ENCODE measurements around the gene DIAPH2.

DIAPH2 gene

DNA sequence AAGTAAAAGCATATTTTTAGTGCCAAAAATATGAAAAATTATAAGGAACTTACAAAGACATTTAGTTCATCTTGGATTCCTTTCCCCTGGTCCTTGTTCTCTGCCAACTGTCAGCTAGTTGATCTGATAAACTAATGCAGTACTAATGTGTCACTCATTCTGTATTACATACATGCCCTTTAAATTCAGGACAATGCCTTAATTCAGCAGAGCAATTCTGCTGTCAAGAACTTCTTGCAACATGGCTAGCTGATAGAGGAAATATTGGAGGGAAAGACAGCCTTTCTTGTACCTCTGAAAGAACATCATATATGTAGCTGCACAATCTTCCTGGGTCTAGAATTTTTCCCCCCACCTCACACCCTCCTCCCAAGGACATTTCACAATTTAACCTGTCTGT lies 679.2 kb downstream of the DIAPH2 start:
- Histone ChIP-seq H3K9me3 (ENCODE audit: control insufficient read depth in 5 of 5, low read length in 5 of 5) (no peaks in the 10 kb centered on the region), H3K9ac (ENCODE audit: low read length in 5 of 5) (no peak overlapping the region), H3K36me3 (ENCODE audit: control insufficient read depth in 5 of 5, insufficient read depth in 5 of 5, low read length in 5 of 5) (no peaks in the 10 kb centered on the region), H3K27ac (ENCODE audit: low read depth, low read length) (no peak overlapping the region), H3K4me3 (ENCODE audit: low read depth in 1 of 5, low read length in 5 of 5) (no peak overlapping the region), H3K27me3 (ENCODE audit: control insufficient read depth in 5 of 5, insufficient read depth in 4 of 5, low read length in 5 of 5) (no peaks in the 10 kb centered on the region), H3K4me1 (ENCODE audit: control insufficient read depth in 5 of 5, insufficient read depth in 5 of 5, low read length in 5 of 5) (no peaks in the 10 kb centered on the region)

- Histone ChIP-seq H3K9me3 (ENCODE audit: control insufficient read depth in 5 of 5, low read length in 5 of 5) (no peaks in the 10 kb centered on the region), H3K4me3 (ENCODE audit: low read depth in 1 of 5, low read length in 5 of 5) (no peak overlapping the region), H3K36me3 (ENCODE audit: control insufficient read depth in 5 of 5, insufficient read depth in 5 of 5, low read length in 5 of 5) (no peaks in the 10 kb centered on the region), H3K9ac (ENCODE audit: low read length in 5 of 5) (no peak overlapping the region), H3K27ac (ENCODE audit: low read depth, low read length) (no peak overlapping the region), H3K4me1 (ENCODE audit: control insufficient read depth in 5 of 5, insufficient read depth in 5 of 5, low read length in 5 of 5) (no peaks in the 10 kb centered on the region), H3K27me3 (ENCODE audit: control insufficient read depth in 5 of 5, insufficient read depth in 4 of 5, low read length in 5 of 5) (peaks cover 0 to 3% (median 0%) of the 10 kb centered on the region in 5 donors)
Measured at GRCh38 chrX:97366237-97366636, 681.6 kb downstream of the DIAPH2 start.

DNA sequence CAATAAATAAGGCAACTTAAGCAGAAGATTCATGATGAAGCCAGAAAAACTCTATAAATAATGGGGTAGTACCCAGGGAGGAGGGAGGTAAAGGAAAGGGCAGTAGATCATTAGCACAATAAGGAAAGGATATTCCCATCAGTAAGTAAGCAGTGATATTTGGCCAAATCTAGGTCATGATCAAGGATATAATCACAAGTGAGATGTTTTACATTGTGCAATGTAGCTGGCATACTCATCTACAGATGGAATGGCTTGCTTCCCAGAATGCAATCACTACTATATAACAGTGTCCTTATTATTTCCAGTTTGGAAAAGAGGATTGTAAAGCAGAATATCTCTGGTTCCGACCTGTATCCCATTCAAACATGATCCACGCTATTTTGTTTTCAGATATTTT lies 682.5 kb downstream of the DIAPH2 start:
- Histone ChIP-seq H3K9me3 (ENCODE audit: control insufficient read depth in 5 of 5, low read length in 5 of 5) (no peaks in the 10 kb centered on the region), H3K27ac (ENCODE audit: low read depth, low read length) (no peak overlapping the region), H3K27me3 (ENCODE audit: control insufficient read depth in 5 of 5, insufficient read depth in 4 of 5, low read length in 5 of 5) (peaks cover 0 to 5% (median 0%) of the 10 kb centered on the region in 5 donors), H3K4me3 (ENCODE audit: low read depth in 1 of 5, low read length in 5 of 5) (no peak overlapping the region), H3K9ac (ENCODE audit: low read length in 5 of 5) (no peak overlapping the region), H3K4me1 (ENCODE audit: control insufficient read depth in 5 of 5, insufficient read depth in 5 of 5, low read length in 5 of 5) (no peaks in the 10 kb centered on the region), H3K36me3 (ENCODE audit: control insufficient read depth in 5 of 5, insufficient read depth in 5 of 5, low read length in 5 of 5) (no peaks in the 10 kb centered on the region)

GRCh38 chrX:97369947-97370346 lies 685.3 kb downstream of the DIAPH2 start:
- H3K27ac ChIP-seq (ENCODE audit: low read depth, low read length) = no peak overlapping the region
- H3K27me3 ChIP-seq (ENCODE audit: control insufficient read depth in 5 of 5, insufficient read depth in 4 of 5, low read length in 5 of 5) = peaks cover 0 to 5% (median 0%) of the 10 kb centered on the region in 5 donors

GRCh38 chrX:97372001-97372766 lies 687.5 kb downstream of the DIAPH2 start:
- Histone ChIP-seq H3K9ac (ENCODE audit: low read length in 5 of 5) (no peak overlapping the region), H3K27me3 (ENCODE audit: control insufficient read depth in 5 of 5, insufficient read depth in 4 of 5, low read length in 5 of 5) (peaks cover 0 to 6% (median 0%) of the 10 kb centered on the region in 5 donors), H3K4me3 (ENCODE audit: low read depth in 1 of 5, low read length in 5 of 5) (no peak overlapping the region), H3K4me1 (ENCODE audit: control insufficient read depth in 5 of 5, insufficient read depth in 5 of 5, low read length in 5 of 5) (no peaks in the 10 kb centered on the region), H3K36me3 (ENCODE audit: control insufficient read depth in 5 of 5, insufficient read depth in 5 of 5, low read length in 5 of 5) (peaks cover 0 to 4% (median 0%) of the 10 kb centered on the region in 5 donors), H3K9me3 (ENCODE audit: control insufficient read depth in 5 of 5, low read length in 5 of 5) (no peaks in the 10 kb centered on the region), H3K27ac (ENCODE audit: low read depth, low read length) (no peak overlapping the region)

More at GRCh38 chrX:97369947-97370346, 685.3 kb downstream of the DIAPH2 start:
- Histone ChIP-seq H3K36me3 (ENCODE audit: control insufficient read depth in 5 of 5, insufficient read depth in 5 of 5, low read length in 5 of 5) (no peaks in the 10 kb centered on the region), H3K4me1 (ENCODE audit: control insufficient read depth in 5 of 5, insufficient read depth in 5 of 5, low read length in 5 of 5) (no peaks in the 10 kb centered on the region), H3K4me3 (ENCODE audit: low read depth in 1 of 5, low read length in 5 of 5) (no peak overlapping the region), H3K9ac (ENCODE audit: low read length in 5 of 5) (no peak overlapping the region), H3K9me3 (ENCODE audit: control insufficient read depth in 5 of 5, low read length in 5 of 5) (no peaks in the 10 kb centered on the region)

- Histone ChIP-seq H3K4me3 (ENCODE audit: low read depth in 1 of 5, low read length in 5 of 5) (no peak overlapping the region), H3K4me1 (ENCODE audit: control insufficient read depth in 5 of 5, insufficient read depth in 5 of 5, low read length in 5 of 5) (no peaks in the 10 kb centered on the region), H3K9ac (ENCODE audit: low read length in 5 of 5) (no peak overlapping the region), H3K36me3 (ENCODE audit: control insufficient read depth in 5 of 5, insufficient read depth in 5 of 5, low read length in 5 of 5) (peaks cover 0 to 4% (median 0%) of the 10 kb centered on the region in 5 donors), H3K9me3 (ENCODE audit: control insufficient read depth in 5 of 5, low read length in 5 of 5) (no peaks in the 10 kb centered on the region), H3K27ac (ENCODE audit: low read depth, low read length) (no peak overlapping the region), H3K27me3 (ENCODE audit: control insufficient read depth in 5 of 5, insufficient read depth in 4 of 5, low read length in 5 of 5) (peaks cover 0 to 6% (median 0%) of the 10 kb centered on the region in 5 donors)
Measured at GRCh38 chrX:97374266-97374665, 689.6 kb downstream of the DIAPH2 start.

- Histone ChIP-seq H3K27me3 (ENCODE audit: control insufficient read depth in 5 of 5, insufficient read depth in 4 of 5, low read length in 5 of 5) (peaks cover 0 to 3% (median 0%) of the 10 kb centered on the region in 5 donors), H3K9me3 (ENCODE audit: control insufficient read depth in 5 of 5, low read length in 5 of 5) (no peaks in the 10 kb centered on the region), H3K36me3 (ENCODE audit: control insufficient read depth in 5 of 5, insufficient read depth in 5 of 5, low read length in 5 of 5) (peaks cover 0 to 4% (median 0%) of the 10 kb centered on the region in 5 donors), H3K4me3 (ENCODE audit: low read depth in 1 of 5, low read length in 5 of 5) (no peak overlapping the region), H3K27ac (ENCODE audit: low read depth, low read length) (no peak overlapping the region), H3K4me1 (ENCODE audit: control insufficient read depth in 5 of 5, insufficient read depth in 5 of 5, low read length in 5 of 5) (no peaks in the 10 kb centered on the region), H3K9ac (ENCODE audit: low read length in 5 of 5) (no peak overlapping the region)
Measured at GRCh38 chrX:97380200-97380599, 695.6 kb downstream of the DIAPH2 start.

DNA sequence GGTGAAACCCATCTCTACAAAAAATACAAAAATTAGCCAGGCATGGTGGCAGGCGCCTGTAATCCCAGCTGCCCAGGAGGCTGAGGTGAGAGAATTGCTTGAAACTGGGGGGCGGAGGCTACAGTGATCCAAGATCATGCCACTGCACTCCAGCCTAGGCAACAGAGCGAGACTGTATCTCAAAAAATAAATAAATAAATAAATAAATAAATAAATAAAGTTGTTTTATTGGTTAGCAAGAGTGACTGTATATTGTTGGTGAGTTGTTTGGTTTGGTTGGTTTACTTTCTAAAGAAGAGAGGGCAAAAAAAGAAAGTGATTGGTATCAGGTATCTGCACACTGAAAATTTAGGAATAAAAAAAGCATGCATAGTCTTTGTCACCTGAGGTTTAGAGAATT lies 700.0 kb downstream of the DIAPH2 start:
- H3K27me3 ChIP-seq (ENCODE audit: control insufficient read depth in 5 of 5, insufficient read depth in 4 of 5, low read length in 5 of 5) = no peaks in the 10 kb centered on the region
- peaks cover 0 to 5% (median 0%) of the 10 kb centered on the region in 5 donors for H3K9me3 ChIP-seq (ENCODE audit: control insufficient read depth in 5 of 5, low read length in 5 of 5)
- no peaks in the 10 kb centered on the region for H3K4me1 ChIP-seq (ENCODE audit: control insufficient read depth in 5 of 5, insufficient read depth in 5 of 5, low read length in 5 of 5)
- no peak overlapping the region for H3K4me3 ChIP-seq (ENCODE audit: low read depth in 1 of 5, low read length in 5 of 5)
- H3K27ac ChIP-seq (ENCODE audit: low read depth, low read length) = no peak overlapping the region
- H3K36me3 ChIP-seq (ENCODE audit: control insufficient read depth in 5 of 5, insufficient read depth in 5 of 5, low read length in 5 of 5) = peaks cover 0 to 4% (median 0%) of the 10 kb centered on the region in 5 donors
- no peak overlapping the region for H3K9ac ChIP-seq (ENCODE audit: low read length in 5 of 5)

GRCh38 chrX:97387004-97387403 lies 702.4 kb downstream of the DIAPH2 start:
- Histone ChIP-seq H3K4me3 (ENCODE audit: low read depth in 1 of 5, low read length in 5 of 5) (no peak overlapping the region), H3K27ac (ENCODE audit: low read depth, low read length) (no peak overlapping the region), H3K36me3 (ENCODE audit: control insufficient read depth in 5 of 5, insufficient read depth in 5 of 5, low read length in 5 of 5) (peaks cover 0 to 4% (median 0%) of the 10 kb centered on the region in 5 donors), H3K27me3 (ENCODE audit: control insufficient read depth in 5 of 5, insufficient read depth in 4 of 5, low read length in 5 of 5) (no peaks in the 10 kb centered on the region), H3K9me3 (ENCODE audit: control insufficient read depth in 5 of 5, low read length in 5 of 5) (peaks cover 0 to 5% (median 0%) of the 10 kb centered on the region in 5 donors), H3K9ac (ENCODE audit: low read length in 5 of 5) (no peak overlapping the region), H3K4me1 (ENCODE audit: control insufficient read depth in 5 of 5, insufficient read depth in 5 of 5, low read length in 5 of 5) (no peaks in the 10 kb centered on the region)

GRCh38 chrX:97389761-97390192 lies 705.1 kb downstream of the DIAPH2 start:
- no peaks in the 10 kb centered on the region for H3K4me1 ChIP-seq (ENCODE audit: control insufficient read depth in 5 of 5, insufficient read depth in 5 of 5, low read length in 5 of 5)
- peaks cover 0 to 4% (median 0%) of the 10 kb centered on the region in 5 donors for H3K36me3 ChIP-seq (ENCODE audit: control insufficient read depth in 5 of 5, insufficient read depth in 5 of 5, low read length in 5 of 5)

More at GRCh38 chrX:97389761-97390192, 705.1 kb downstream of the DIAPH2 start:
- no peaks in the 10 kb centered on the region for H3K27me3 ChIP-seq (ENCODE audit: control insufficient read depth in 5 of 5, insufficient read depth in 4 of 5, low read length in 5 of 5)
- H3K27ac ChIP-seq (ENCODE audit: low read depth, low read length) = no peak overlapping the region
- no peak overlapping the region for H3K4me3 ChIP-seq (ENCODE audit: low read depth in 1 of 5, low read length in 5 of 5)
- H3K9ac ChIP-seq (ENCODE audit: low read length in 5 of 5) = no peak overlapping the region
- peaks cover 0 to 5% (median 0%) of the 10 kb centered on the region in 5 donors for H3K9me3 ChIP-seq (ENCODE audit: control insufficient read depth in 5 of 5, low read length in 5 of 5)

All from subcutaneous abdominal adipose tissue (tissue), 5 donors.